Measurements from ENCODE around the gene SV2C.

SV2C gene

DNA sequence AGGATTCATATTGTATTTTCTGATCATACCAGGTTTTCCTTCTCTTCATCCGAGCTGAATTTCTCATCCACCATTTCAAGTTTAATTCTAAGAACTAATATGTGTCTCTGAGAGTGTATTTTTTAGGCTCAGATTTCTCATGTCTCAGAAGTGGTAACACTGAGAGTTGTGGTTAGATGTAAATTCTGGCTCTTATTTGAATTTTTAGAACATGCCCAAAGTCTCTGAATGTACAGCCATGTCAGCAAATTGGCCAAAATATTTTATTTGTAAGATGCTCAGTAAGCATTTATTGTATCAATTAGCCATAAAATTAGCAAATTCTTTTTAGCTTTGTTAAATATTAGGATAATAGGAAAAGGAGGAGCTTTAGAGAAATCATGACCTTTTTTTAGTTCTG, 16.6 kb downstream of the SV2C start:
- no peak for DNase-seq (ENCODE audit: low read depth in 2 of 2, low spot score in 1 of 2)

DNA sequence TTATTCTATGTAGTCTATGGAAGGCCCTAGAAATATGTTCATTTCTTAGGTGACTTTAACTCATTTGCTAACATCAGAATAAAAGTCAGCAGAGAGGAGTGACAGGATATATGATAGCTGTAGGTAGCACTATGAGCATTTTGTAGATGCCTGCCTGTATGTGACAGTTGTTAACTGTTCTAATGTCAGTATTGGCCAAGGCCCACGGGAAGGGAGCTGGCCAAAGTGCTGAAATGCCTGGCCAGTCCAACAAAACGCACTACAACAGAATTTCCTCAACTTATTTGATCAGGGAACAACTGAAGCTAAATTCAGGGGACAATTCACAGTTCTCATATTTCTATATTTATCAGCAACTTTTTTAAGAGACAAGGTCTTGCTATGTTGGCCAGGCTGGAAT, 20.8 kb downstream of the SV2C start:
- no peak for DNase-seq (ENCODE audit: low read depth in 2 of 2, low spot score in 1 of 2)

DNA sequence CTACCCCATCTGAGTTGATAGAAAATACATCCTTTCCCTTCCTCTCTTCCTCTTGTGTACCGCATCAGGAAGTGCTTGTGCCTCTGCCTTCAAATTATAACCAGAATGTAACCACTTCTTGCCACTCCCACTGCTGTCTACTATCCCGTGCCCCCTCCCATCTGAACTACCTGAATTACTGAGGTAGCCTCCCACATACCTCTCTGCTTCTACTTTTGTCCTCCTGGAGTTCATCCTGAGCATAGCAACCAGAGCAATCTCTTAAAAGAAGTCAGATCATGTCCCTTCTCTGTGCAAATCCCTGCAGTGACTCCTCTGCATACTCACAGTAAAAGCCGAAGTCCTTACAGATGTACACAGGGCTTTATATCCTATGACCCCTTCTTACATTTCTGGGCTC, 23.0 kb downstream of the SV2C start:
- DNase-seq (ENCODE audit: low read depth in 2 of 2, low spot score in 1 of 2), result no peak

DNA sequence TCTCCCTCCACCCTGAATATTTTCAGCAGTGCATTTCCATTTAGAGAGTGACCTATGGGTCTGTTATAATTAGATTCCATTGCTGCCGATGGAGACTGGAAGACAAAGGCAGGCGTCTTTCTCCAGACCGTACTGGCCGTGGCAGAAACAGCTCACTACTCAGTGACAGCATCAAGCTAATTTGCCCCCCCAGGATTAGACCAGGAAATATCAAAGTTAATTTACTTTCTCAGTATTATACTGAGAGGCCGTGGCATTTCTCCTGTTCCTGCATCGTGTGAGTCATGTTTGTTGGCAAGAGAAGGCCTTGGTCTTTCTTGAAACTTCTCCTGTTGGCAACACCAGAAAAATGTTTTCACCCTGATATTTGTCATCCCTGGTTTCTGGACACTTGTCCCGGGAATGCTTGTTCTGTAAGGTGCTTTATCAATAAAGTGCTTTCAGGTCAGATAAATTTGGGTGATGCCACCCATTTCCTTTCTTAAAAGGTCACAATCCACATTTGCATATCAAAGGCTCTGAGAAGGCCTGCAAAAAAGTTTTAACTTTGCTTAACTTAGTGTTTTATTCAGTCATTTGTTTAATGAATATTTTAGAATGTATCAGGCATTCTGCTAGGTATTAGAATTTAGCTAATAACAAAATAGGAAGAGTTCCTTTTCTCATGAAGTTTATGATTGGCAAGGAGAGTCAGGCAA, 28.4 kb downstream of the SV2C start:
- no peak for DNase-seq (ENCODE audit: low read depth in 2 of 2, low spot score in 1 of 2)

DNA sequence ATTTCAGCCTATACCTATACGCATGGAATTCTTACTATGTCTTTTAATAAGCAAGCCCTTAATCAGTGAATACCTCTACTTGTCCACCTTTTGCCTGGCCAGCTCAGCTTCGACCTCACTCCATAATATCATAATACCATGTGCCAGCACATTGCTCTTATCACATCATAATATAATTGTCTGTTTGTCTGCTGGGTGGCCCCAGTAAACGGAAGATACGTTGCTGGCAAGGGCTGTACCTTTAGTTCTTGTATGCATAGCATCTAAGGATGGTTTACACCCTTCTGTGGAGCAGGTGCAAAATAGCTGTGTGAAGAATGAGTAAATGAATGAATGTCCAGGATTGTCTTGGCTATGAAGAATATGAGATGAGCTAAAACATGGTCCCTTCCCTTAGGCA, 29.9 kb downstream of the SV2C start:
- DNase-seq (ENCODE audit: low read depth in 2 of 2, low spot score in 1 of 2), result no peak

DNA sequence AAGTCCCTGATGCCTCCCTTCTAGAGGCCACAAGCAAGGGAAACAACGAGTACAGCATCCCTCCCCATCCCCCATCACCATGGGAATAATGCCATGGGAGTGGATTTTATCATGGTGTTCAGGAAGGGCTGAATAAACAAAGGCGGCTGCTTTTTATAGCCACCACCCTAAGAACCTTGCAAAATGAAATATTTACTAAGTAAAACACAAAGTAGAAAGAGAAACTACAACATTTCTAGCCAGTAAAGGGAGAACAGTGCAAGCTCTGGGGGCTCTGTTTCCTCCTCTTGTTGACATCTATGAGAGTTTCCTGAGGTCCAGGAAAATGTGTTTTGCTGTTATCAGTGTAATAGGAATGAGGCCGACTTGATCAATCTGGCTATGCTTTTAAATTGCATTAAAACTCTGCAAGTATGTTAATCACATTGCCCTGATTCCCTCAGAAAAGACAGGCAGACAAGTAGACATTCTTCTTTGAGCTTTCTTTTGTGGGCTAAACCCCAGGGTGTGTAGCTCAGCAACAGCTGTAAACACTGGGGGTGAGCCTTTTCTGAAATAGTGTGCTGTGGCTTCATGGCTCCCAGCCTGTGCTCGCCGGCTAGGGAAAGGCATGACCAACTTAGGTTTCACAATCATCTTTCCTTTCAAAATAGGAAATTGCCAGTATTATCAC, 31.1 kb downstream of the SV2C start:
- no peak for DNase-seq (ENCODE audit: low read depth in 2 of 2, low spot score in 1 of 2)

DNA sequence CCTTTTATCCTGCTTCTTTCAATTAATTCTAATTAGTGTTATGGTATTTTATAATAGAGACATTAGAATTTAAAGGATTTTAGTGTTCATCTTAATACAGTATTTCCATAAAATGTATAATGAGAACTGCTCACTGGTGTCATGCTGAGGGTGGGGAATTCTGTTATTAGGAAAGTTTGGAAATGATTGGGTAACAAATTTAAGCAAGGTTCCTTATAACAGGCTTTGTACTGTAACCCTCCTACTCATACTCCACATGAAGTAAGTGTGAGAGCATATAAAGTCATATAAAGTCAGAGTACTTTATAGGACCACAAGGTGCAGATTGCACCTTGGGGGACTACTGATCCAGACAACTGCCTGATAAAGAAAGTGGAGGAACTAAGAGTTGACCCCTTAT, 42.2 kb downstream of the SV2C start:
- no peak for DNase-seq (ENCODE audit: low read depth in 2 of 2, low spot score in 1 of 2)

DNA sequence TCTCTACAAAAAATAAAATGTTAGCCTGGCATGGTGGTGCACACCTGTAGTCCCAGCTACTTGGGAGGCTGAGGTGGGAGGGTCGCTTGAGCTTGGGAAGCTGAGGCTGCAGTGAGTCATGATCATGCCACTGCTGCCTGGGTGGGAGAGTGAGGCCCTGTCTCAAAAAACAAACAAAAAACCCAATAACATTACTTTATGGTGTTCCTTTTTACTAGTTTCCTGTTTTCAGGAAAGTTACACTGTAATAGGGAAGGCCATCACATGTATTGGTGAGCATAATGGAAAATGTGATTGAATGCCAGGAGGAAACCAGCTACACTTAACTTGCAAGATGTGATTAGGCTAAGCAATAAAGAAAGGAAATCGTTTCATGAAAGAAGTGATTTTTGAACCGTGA, 42.7 kb downstream of the SV2C start:
- DNase-seq (ENCODE audit: low read depth in 2 of 2, low spot score in 1 of 2), result no peak

DNA sequence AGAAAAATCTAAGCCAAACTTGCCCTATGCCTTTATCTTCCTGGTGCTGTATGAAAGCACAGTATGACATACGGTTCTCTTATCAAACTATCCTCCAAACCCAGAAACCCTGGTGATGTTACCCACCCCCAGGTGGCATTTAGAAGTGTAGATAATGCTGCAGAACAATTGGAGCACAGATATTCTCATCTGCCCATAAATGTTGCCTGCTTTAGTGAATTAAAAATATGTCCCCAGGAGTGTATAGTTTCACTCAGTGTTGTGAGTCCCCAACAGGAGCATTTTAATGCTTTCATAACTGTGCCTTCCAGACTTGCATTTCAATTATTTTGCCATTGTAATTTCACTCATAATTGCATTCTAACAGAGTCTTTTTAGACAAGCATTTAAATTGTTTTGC, 50.8 kb downstream of the SV2C start:
- DNase-seq (ENCODE audit: low read depth in 2 of 2, low spot score in 1 of 2), result no peak

DNA sequence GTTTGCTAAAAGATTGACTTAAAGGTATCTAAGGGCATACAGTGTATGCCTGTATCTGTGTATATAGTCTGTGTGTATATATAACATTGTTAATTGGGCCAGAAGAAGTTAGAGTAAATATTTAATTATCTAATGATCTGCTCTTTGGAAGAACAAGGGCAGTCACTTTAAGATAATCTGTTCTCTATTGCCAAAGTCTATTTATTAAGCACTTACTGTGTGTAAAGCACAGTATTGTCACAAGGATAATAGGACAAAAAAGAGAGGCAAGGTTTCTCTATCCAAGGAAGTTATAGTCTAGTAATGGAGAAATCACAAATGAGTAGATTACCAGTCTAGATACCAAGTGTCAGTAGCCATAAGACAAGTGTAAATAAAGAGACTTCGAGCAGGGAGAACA, 51.5 kb downstream of the SV2C start:
- DNase-seq (ENCODE audit: low read depth in 2 of 2, low spot score in 1 of 2), result no peak

DNA sequence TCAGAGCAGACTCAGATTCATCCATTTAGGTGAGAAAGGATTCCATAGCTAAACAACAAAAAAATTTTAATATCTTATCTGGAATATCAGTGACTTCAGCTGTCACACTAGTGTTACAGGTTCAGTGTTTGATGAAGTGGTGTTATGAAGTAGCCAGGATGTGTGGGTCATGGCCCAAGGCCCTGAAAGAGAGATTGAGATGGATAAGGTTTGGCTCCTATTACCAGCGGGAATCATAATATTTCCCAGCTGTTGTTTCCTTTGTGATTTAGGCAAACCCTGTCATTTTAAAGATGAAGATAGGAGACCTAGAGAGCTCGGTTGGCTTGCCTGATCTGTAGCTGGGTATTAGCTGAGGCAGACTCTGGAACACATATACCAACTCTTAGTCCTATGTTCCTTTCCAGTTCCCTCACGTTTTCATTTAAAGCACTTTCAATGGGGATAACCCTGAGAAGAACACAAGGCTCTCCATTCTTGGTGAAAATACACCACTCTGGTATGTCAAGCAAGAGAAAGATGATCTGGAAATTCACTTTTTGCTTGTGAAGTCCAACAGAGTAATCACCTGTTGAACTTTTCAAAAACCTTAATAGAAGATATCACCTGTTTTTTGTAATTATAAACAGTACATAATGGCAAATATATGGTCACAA, 54.8 kb downstream of the SV2C start:
- no peak for DNase-seq (ENCODE audit: low read depth in 2 of 2, low spot score in 1 of 2)

DNA sequence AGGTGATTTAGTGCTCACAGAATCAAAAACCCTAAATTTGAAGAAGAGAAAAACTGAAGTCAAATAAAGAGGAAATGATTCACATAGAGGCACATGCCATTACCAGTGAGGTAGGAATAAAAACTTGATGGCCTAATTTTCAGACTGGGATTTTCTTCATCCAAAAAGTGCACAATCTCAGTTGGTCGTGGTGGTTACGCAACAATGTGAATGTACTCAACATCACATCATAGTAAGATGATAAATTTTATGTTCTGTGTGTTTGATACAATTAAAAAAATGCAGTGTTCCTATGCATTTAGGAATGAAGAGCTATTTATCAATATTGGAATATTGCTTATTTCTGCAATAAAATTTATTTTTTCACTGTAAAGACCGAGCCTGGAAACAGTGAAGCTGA, 60.7 kb downstream of the SV2C start:
- DNase-seq (ENCODE audit: low read depth in 2 of 2, low spot score in 1 of 2), result no peak

DNA sequence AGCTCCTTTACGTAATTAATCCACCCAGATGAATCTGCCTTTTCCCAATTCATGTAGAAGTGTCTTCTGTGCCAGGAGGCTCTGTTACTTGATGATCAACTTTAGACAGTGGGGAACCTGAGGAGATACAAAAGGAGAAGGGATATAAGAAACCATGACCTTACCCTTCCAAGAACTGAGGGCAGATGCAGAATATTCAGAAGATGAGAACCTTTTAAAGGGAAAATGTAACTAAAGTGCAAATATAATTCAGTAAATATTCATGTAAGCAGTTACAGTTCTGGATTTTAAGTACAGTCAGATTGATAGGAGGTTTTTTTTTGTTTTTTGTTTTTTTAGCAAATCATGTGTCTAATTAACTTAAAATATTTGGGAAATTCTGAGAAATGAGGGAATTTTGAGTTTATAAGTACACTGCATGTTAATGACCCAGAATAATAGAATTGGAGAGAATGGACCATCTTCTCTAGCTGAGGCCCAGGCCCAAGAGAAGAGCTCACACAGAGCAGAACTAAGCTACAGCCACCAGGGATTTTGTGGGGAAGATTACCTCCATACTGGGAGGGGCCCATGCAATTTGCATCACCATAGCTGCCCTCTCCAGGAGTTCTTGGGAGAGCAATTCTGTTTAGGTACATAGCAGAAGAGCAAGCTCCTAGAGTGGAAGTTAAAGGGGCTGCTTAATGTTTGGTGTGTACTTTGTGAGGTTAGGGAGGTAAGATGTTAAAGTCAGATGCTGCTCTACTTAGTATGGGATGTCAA, 61.5 kb downstream of the SV2C start:
- DNase-seq (ENCODE audit: low read depth in 2 of 2, low spot score in 1 of 2), result no peak

DNA sequence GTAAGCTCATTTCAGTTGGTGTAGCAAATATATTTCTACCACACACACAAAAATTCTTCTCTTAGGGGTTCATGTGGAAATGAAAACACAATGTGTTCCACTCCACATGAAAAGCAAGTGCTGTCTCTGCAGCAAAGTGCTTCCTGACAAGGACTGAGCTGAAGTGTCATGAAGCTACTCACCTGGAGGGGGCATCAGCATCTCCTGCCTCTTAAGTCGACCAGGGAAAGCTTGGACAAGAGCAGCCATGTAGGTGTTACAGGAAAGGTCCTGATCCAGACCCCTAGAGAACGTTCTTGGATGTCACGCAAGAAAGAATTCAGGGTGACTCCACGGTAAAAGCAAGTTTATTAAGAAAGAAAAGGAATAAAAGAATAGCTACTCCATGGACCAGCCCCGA, 62.8 kb downstream of the SV2C start:
- DNase-seq (ENCODE audit: low read depth in 2 of 2, low spot score in 1 of 2), result no peak

DNA sequence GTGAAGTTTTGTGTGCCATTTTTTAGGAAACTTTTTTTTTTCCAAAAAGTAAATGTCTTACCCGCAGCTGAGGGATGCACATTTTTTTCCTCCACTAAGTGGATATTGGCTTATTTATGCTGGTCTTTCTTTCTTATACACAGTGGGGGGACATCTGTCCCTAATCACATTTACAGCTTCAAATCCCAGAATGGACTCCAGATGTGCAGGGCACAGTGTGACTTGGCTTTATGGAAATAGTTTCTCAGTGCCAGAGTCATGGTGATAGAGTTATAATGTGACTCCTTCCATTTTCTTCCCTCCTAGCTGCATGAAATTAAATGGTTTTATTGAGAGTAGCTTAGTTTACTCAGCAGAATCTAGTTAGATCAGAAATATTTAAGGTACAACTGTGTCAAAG, 66.5 kb downstream of the SV2C start:
- DNase-seq (ENCODE audit: low read depth in 2 of 2, low spot score in 1 of 2), result no peak

DNA sequence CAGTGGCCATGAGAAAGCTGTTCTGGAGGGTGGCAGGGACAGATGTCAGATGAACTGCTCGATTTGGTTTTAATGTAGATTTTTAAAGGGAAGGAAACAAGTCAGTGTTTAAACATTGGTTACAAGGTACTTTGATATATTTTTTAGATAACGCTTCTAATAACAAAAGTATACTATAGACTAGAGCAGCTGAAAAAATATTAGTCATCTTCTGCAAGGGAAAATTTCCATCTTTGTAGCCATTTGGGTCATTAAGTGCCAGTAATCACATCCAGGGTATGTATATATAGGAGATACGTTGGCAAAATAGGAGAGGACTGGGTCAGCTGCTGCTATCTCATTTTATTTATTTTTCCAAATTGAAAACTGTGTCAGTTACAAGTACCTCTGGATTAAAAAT, 69.0 kb downstream of the SV2C start:
- no peak for DNase-seq (ENCODE audit: low read depth in 2 of 2, low spot score in 1 of 2)

DNA sequence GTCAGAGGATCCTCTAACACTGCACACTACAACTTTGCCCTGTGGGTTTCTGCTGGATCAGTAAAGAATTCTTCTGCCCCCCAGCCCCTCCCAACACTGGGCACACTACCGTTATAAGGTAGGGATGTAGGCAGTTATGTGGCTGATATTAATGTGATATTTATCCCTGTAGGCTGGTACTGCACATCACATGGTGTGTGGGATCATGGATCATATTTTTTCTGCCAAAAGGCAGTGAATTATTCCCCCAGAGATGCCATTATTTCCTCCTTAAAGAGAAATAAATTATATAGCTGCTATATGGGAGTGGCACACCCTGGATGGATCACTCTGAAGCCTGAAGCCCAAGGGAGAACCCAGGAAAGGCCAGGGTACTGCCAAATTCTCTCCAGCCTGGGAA, 69.5 kb downstream of the SV2C start:
- DNase-seq (ENCODE audit: low read depth in 2 of 2, low spot score in 1 of 2), result no peak

DNA sequence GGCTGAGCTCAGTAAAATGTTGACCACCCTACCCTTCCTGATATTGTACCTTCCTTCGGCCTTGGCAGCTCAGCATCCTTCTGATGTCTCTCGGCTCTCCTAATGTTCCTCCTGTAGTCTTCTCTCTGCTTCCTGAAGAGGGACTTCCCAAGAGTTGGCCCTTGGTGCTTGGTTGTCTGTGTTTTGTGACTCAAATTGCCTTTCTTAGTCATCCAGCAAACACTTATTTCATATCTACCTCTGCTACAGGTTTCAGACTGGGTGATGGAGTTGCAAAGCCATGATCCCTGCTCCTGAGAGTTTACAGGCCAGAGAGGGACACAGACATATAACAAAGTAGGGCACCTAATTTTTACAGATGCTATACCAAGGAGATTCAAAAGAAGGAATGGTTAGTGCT, 70.1 kb downstream of the SV2C start:
- DNase-seq (ENCODE audit: low read depth in 2 of 2, low spot score in 1 of 2), result no peak

DNA sequence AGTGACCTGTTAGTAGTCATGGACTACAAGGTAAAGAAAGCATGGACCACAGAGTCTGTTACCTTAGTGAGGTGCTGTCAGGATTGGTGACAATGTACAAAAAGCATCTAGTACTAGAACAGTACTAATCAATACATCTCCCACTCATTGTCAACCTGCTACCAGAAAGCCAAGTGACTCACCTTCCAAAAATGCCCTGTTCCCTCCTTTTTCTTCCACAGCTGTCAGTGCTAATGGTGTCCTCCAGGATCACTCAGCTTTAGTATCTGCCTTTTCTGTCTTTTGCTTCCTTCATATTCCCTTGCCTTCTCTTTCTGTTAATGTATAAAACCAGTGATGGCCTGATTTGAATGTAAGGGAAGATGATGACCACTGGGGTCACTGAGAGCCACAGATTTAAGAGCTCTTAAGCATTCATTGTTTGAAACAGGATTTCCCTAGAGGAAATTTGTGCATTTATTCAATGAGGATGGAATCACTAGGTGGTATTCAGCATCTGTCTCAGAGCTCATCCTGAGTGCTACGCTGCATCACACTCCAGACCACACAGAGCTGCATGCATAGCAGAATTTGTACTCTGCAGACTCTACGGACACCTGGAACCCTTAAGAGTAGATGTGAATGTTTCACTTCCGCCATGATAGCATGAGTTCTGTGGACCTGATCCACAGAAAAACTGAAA, 71.0 kb downstream of the SV2C start:
- no peak for DNase-seq (ENCODE audit: low read depth in 2 of 2, low spot score in 1 of 2)

DNA sequence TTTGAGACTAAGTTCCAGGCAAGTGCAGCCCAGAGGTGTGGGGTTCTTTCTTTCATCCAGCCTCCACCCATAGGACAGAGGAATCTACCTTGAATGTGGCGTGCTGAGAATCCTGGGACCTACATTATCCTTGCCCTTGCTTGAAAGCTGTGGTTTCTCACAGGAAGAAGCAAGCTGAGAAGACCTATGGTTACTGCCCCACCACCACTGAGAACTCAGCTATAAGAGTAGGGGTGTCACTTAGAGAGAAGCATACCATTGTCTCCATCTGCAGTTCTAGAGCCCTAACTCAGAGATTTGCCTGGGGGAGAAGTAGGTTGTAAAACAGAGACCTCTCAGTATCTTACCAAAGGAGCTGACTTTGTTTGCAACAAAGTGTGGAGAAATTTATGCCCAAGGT, 72.4 kb downstream of the SV2C start:
- DNase-seq (ENCODE audit: low read depth in 2 of 2, low spot score in 1 of 2), result no peak

DNA sequence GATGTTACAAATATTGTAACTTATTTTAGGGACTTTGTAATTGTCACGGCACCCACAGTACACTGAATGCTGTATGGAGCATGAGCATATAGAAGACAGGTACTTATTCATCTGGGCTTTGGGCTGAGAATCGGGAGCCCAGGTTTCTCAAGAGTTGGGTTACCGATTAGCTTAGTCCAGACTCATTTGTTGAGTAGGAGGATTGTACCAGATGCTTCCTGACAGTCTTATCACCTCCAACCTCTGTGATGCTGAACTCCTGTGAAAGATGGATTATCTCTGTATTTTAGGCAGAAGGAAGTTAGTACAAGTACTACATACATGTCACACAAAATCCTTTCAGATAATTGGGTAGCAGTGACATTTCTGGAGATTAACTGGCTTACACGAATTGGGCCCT, 79.2 kb downstream of the SV2C start:
- DNase-seq (ENCODE audit: low read depth in 2 of 2, low spot score in 1 of 2), result no peak
